ENCODE results near the gene SYT2.

SYT2 gene

GRCh38 chr1:202576816-202577215 is 133.4 kb downstream of the SYT2 start:
- Mint-ChIP-seq H3K4me3 (no peak overlapping the region), H3K4me1 (no peaks in the 10 kb centered on the region), H3K27ac (no peak overlapping the region), H3K36me3 (peaks cover 5% of the 10 kb centered on the region), H3K9me3 (no peaks in the 10 kb centered on the region)
- no peak for ATAC-seq
- DNase-seq (ENCODE audit: low spot score in 2 of 2), result no peak

GRCh38 chr1:202575918-202576653 is 134.2 kb downstream of the SYT2 start:
- no peak overlapping the region for H3K27ac Mint-ChIP-seq
- no peaks in the 10 kb centered on the region for H3K9me3 Mint-ChIP-seq
- ATAC-seq, result no peak
- H3K4me3 Mint-ChIP-seq, result no peak overlapping the region
- H3K36me3 Mint-ChIP-seq, result peaks cover 2% of the 10 kb centered on the region
- no peak for DNase-seq (ENCODE audit: low spot score in 2 of 2)
- no peaks in the 10 kb centered on the region for H3K4me1 Mint-ChIP-seq

GRCh38 chr1:202572867-202573266 is 137.4 kb downstream of the SYT2 start:
- H3K4me3 Mint-ChIP-seq, result no peak overlapping the region
- no peaks in the 10 kb centered on the region for H3K4me1 Mint-ChIP-seq
- H3K27ac Mint-ChIP-seq, result no peak overlapping the region
- no peaks in the 10 kb centered on the region for H3K9me3 Mint-ChIP-seq
- DNase-seq (ENCODE audit: low spot score in 2 of 2), result no peak
- ATAC-seq, result no peak
- H3K36me3 Mint-ChIP-seq, result no peaks in the 10 kb centered on the region

GRCh38 chr1:202571719-202572339 is 138.4 kb downstream of the SYT2 start:
- no peak overlapping the region for H3K4me3 Mint-ChIP-seq
- H3K27ac Mint-ChIP-seq, result no peak overlapping the region
- no peaks in the 10 kb centered on the region for H3K36me3 Mint-ChIP-seq

GRCh38 chr1:202569393-202570322 is 140.6 kb downstream of the SYT2 start:
- no peaks in the 10 kb centered on the region for H3K36me3 Mint-ChIP-seq
- H3K4me1 Mint-ChIP-seq, result peaks cover 9% of the 10 kb centered on the region

More at GRCh38 chr1:202571719-202572339, 138.4 kb downstream of the SYT2 start:
- Mint-ChIP-seq H3K9me3 (no peaks in the 10 kb centered on the region), H3K4me1 (no peaks in the 10 kb centered on the region)
- ATAC-seq (no peak), DNase-seq (ENCODE audit: low spot score in 2 of 2) (no peak)

GRCh38 chr1:202568826-202569225 is 141.4 kb downstream of the SYT2 start:
- ATAC-seq (no peak), DNase-seq (ENCODE audit: low spot score in 2 of 2) (no peak)
- no peak overlapping the region for H3K27ac Mint-ChIP-seq
- peaks cover 15% of the 10 kb centered on the region for H3K4me1 Mint-ChIP-seq
- no peaks in the 10 kb centered on the region for H3K9me3 Mint-ChIP-seq
- no peaks in the 10 kb centered on the region for H3K36me3 Mint-ChIP-seq
- H3K4me3 Mint-ChIP-seq, result no peak overlapping the region

More at GRCh38 chr1:202569393-202570322, 140.6 kb downstream of the SYT2 start:
- Mint-ChIP-seq H3K9me3 (no peaks in the 10 kb centered on the region), H3K27ac (no peak overlapping the region), H3K4me3 (no peak overlapping the region)
- ATAC-seq (no peak), DNase-seq (ENCODE audit: low spot score in 2 of 2) (no peak)

- H3K9me3 Mint-ChIP-seq, result no peaks in the 10 kb centered on the region
- peaks cover 15% of the 10 kb centered on the region for H3K4me1 Mint-ChIP-seq
Measured at GRCh38 chr1:202568410-202568809, 141.8 kb downstream of the SYT2 start.

GRCh38 chr1:202567738-202568137 is 142.5 kb downstream of the SYT2 start:
- H3K36me3 Mint-ChIP-seq, result no peaks in the 10 kb centered on the region
- H3K9me3 Mint-ChIP-seq, result no peaks in the 10 kb centered on the region
- ATAC-seq (no peak), DNase-seq (ENCODE audit: low spot score in 2 of 2) (no peak)
- no peak overlapping the region for H3K27ac Mint-ChIP-seq
- H3K4me1 Mint-ChIP-seq, result peaks cover 15% of the 10 kb centered on the region
- no peak overlapping the region for H3K4me3 Mint-ChIP-seq

More at GRCh38 chr1:202568410-202568809, 141.8 kb downstream of the SYT2 start:
- H3K4me3 Mint-ChIP-seq, result no peak overlapping the region
- no peaks in the 10 kb centered on the region for H3K36me3 Mint-ChIP-seq
- H3K27ac Mint-ChIP-seq, result no peak overlapping the region
- no peak for DNase-seq (ENCODE audit: low spot score in 2 of 2)
- ATAC-seq, result no peak

- Mint-ChIP-seq H3K27ac (no peak overlapping the region), H3K9me3 (no peaks in the 10 kb centered on the region), H3K4me1 (peaks cover 20% of the 10 kb centered on the region), H3K4me3 (no peak overlapping the region), H3K36me3 (no peaks in the 10 kb centered on the region)
- DNase-seq (ENCODE audit: low spot score in 2 of 2), result peak in 1 of 2 donors; percentile 52
- peak; percentile 74 for ATAC-seq
Measured at GRCh38 chr1:202565890-202566602, 144.2 kb downstream of the SYT2 start.

GRCh38 chr1:202564958-202565495 is 145.2 kb downstream of the SYT2 start:
- Mint-ChIP-seq H3K9me3 (no peaks in the 10 kb centered on the region), H3K27ac (no peak overlapping the region), H3K4me1 (peaks cover 20% of the 10 kb centered on the region), H3K4me3 (no peak overlapping the region), H3K36me3 (no peaks in the 10 kb centered on the region)
- no peak for DNase-seq (ENCODE audit: low spot score in 2 of 2)
- peak; percentile 68 for ATAC-seq

- DNase-seq (ENCODE audit: low spot score in 2 of 2) (no peak), ATAC-seq (no peak)
- no peaks in the 10 kb centered on the region for H3K9me3 Mint-ChIP-seq
- no peak overlapping the region for H3K4me3 Mint-ChIP-seq
- no peak overlapping the region for H3K27ac Mint-ChIP-seq
- peaks cover 20% of the 10 kb centered on the region for H3K4me1 Mint-ChIP-seq
- H3K36me3 Mint-ChIP-seq, result no peaks in the 10 kb centered on the region
Measured at GRCh38 chr1:202563818-202564217, 146.4 kb downstream of the SYT2 start.

- Mint-ChIP-seq H3K4me1 (peaks cover 20% of the 10 kb centered on the region), H3K9me3 (no peaks in the 10 kb centered on the region), H3K27ac (no peak overlapping the region), H3K4me3 (no peak overlapping the region), H3K36me3 (no peaks in the 10 kb centered on the region)
- ATAC-seq (no peak), DNase-seq (ENCODE audit: low spot score in 2 of 2) (no peak)
Measured at GRCh38 chr1:202562444-202563060, 147.7 kb downstream of the SYT2 start.

GRCh38 chr1:202561726-202562443 is 148.4 kb downstream of the SYT2 start:
- peaks cover 20% of the 10 kb centered on the region for H3K4me1 Mint-ChIP-seq
- DNase-seq (ENCODE audit: low spot score in 2 of 2), result no peak
- no peak overlapping the region for H3K4me3 Mint-ChIP-seq
- no peak overlapping the region for H3K27ac Mint-ChIP-seq
- H3K9me3 Mint-ChIP-seq, result no peaks in the 10 kb centered on the region
- H3K36me3 Mint-ChIP-seq, result no peaks in the 10 kb centered on the region
- no peak for ATAC-seq

GRCh38 chr1:202561240-202561639 is 149.0 kb downstream of the SYT2 start:
- Mint-ChIP-seq H3K4me3 (no peak overlapping the region), H3K4me1 (peaks cover 20% of the 10 kb centered on the region)

More at GRCh38 chr1:202561240-202561639, 149.0 kb downstream of the SYT2 start:
- Mint-ChIP-seq H3K27ac (no peak overlapping the region), H3K9me3 (no peaks in the 10 kb centered on the region), H3K36me3 (no peaks in the 10 kb centered on the region)
- DNase-seq (ENCODE audit: low spot score in 2 of 2), result no peak
- no peak for ATAC-seq

Data from stimulated activated effector memory CD8-positive, alpha-beta T cell treated with anti-CD3 and anti-CD28 coated beads, Interleukin-12 subunit alpha, Interleukin-12 subunit beta, amount 100 ng/mL, for 72 hours (primary cell).